HG03159 (cell line): ENCODE measurements around the gene CELF4.

ENCODE experiments used
- ATAC-seq: cut with Tn5 transposase; IDR thresholded peaks from one replicate; pipeline ENCODE4 v1.9.1; 2021; ENCODE audit warnings: mild to moderate bottlenecking, moderate library complexity; ENCODE audit not compliant: unreplicated experiment

Gene CELF4

GRCh38 chr18:37422596-37422995 lies 143.0 kb downstream of the CELF4 start:
- ATAC-seq: no peak

DNA sequence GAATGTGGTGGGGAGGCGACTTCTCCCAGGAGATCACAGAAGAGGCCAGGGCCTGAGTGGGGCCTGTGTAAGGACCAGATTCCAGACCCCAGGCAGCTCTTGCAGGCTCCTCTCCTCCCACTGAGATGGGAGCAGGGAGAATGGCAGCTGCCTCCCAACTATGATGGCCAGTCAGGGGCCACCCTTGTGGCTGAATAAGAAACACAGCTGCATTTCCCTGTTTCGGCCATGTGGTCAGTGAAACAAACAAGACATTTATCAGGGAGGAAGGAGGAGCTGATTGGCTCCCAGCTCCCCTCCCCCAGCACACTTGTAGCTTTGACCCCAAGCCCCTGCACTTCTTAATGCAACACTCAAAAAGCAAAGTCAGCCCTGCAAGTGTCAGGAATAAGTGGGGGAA lies 143.5 kb downstream of the CELF4 start:
- ATAC-seq: no peak

- ATAC-seq: no peak
Measured at GRCh38 chr18:37421341-37422077, 144.1 kb downstream of the CELF4 start.

GRCh38 chr18:37420315-37420880 lies 145.2 kb downstream of the CELF4 start:
- no peak for ATAC-seq

- no peak for ATAC-seq
Measured at GRCh38 chr18:37419866-37420265, 145.7 kb downstream of the CELF4 start.

DNA sequence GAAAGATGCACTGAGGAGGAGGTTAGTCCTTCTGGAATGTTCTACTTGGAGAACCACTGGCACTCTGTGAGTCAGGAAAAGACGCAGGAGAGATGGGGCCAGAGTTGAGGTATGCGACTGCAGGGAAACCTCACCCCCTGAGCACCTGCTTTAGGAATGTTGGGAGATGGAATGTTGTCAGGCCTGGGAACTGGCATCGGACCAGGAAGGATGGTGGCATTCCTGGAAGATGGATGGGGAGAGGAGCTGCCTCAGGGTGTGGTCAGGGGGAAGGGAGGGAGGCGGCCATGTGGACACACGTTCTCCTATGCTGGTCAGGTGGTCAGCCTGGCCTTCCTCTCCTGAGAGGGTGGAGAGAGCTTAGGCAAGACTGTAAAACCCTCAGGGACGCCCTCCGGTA lies 146.3 kb downstream of the CELF4 start:
- ATAC-seq: no peak

DNA sequence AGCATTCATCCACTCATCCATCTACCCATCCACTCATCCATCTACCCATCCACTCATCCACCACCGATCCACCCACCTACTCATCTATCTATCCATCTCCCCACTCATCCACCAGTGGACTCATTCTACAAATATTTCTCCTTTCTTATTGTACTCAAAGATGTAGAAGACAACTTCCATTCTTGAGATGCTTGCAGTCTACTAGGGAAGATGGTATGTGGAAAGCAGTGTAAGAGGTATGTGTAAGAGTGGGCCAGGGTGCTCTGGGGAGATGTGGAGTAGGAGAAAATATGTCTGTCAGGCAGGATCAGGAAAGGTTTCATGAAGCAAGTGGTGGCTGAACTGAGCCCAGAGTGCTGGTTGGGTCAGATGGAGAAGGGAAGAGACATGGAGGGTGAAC lies 150.8 kb downstream of the CELF4 start:
- no peak for ATAC-seq

DNA sequence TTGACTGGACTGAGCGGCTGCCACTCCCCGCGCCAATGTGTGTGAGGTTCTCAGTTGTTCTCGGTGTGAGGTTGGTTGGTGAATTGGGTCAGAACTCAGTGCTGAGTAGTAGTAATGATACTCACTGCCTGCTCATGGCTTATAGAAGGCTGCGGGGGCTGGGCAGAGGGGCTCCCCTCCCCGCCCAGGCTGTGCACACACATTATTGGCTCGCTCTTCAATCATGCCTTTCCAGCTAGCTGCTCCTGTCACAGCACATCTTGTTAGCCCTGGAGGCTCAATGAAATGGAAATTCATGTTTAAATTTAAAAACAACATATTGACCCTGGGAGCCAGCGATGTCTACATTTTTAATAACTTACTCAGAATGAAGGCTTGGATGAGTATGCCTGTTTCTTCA lies 152.8 kb downstream of the CELF4 start:
- ATAC-seq: no peak

GRCh38 chr18:37412333-37412732 lies 153.3 kb downstream of the CELF4 start:
- no peak for ATAC-seq

DNA sequence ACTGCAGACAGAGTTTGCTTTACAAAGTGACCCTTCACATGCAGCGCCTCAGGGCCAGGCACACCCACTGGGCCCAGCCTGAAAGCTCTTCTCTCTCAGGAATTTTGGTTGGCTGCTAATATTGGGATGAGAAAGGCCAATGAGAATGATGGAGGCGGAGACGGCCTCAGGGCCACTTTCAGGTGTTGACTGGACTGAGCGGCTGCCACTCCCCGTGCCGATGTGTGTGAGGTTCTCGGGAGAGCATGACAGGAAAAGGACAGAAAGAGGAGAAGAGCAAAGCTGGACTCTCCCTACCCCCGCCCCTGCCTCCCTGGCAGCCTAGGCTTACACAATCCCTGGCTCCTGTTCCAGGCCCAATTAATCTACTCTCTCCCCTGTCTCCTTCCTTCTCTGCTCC lies 155.7 kb downstream of the CELF4 start:
- no peak for ATAC-seq

DNA sequence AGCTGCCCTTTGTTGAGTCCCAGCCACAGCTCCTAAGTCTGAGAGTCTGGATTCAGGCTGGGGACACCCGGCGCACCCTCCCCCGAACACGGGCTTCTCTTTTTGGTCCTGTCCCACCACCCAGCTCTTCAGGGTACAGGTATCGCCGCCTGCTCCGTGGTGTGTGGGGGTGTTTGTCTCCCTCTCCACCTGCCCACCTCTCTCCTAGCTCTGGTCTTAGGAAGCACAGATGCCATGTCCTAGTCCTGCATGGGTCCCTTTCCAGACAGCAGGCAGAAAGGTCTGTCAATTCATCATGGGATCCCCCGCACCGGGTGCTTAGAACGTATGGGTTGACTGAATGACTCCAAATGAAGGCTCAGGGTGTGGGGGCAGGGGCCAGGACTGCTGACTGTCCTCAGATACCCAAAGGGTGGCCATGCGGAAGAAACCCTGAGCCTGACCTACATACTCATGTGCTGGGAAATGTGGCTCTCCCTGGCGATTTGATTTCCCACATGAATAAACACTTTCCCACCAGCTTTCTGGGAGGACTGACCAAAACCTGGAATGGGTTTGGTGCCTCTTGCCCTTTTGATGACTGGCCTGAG lies 156.8 kb downstream of the CELF4 start:
- ATAC-seq: no peak

- no peak for ATAC-seq
Measured at GRCh38 chr18:37407571-37407970, 158.0 kb downstream of the CELF4 start.

GRCh38 chr18:37405772-37406171 lies 159.8 kb downstream of the CELF4 start:
- ATAC-seq: no peak

- no peak for ATAC-seq
Measured at GRCh38 chr18:37405229-37405628, 160.4 kb downstream of the CELF4 start.

DNA sequence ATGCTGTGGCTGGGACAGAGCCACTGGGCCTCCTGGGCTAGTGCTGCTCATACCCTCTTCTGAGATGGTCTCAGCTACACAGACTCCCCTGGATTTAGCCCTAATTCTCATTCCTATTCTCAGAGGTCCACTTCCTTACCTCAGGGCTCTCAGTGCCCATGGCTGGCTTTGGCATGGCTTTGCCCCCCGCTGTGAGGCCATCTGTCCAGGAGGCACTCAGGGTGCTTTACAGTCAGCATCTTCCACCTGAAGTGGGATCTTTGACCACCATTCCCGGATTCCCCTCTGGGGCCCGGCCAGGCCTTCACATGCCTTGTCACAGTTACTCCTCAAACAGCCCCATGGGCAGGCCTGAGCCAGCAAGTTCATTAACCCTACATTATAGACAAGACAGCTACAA lies 161.8 kb downstream of the CELF4 start:
- no peak for ATAC-seq

DNA sequence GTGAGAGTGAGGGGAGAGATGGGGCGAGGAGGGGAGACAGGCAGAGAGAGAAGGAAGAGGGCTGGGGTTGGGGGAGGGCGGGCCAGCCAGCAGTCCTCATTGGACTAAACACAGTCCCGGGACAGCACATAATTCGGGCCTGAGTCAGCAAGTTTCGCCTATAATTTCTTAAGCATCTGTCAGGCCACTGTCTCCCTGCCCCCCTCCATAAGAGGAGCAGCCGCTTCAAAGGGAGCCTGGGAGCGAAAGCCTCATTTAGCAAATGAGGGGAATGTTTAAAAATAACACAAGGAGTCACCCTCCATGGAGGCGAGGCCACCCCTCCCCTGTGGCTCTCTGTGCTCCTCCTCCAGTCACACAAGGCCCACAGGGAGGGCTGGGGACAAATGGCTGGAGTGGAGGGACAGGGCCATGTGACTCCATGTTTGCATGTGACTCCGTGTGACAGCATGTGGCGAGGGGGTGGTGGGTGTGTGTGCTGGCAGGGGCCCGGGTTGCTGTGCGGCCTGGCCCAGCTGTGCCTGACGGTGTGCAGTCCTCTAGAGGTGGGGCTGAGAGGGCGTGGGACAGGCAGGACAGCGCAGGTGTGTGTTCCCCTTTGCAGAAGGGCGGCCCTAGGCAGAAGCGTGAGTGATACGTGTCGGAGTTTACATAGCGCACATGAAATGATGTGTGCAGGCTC lies 162.4 kb downstream of the CELF4 start:
- no peak for ATAC-seq

GRCh38 chr18:37402735-37403099 lies 162.9 kb downstream of the CELF4 start:
- ATAC-seq: no peak

- ATAC-seq: no peak
Measured at GRCh38 chr18:37400802-37401201, 164.8 kb downstream of the CELF4 start.

DNA sequence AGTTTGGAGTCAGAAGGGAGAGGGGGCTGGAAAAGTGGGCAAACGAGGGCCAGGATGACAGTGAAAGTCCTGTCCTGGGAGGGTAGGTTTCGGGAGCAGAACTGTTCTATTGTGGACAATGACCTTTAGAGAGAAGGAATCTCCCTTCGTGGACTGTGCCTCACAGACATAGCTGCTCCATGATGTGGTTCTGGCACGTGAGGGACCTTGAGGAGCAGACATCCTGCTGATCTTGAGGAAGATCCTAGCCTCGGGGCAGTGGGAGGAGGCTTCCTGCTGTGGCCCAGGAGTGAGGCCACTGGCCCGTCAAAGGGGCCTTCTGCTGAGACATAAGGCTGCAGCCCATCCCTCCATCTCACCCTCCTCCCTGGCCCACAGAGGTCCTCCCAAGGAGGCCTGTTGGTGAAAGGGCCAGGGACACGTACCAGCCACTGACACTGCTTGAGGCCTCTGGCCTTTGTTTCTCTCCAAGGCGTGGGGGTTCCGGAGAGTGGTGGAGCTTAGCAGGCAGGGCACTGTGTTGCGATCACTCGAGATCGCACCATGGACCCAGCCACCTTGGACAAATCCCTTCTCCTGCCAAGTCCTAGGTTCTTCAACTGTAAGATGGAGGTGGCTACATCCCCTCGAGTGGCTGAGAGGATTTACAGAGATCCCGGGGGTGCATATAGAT lies 167.2 kb downstream of the CELF4 start:
- ATAC-seq: no peak

GRCh38 chr18:37397814-37398213 lies 167.8 kb downstream of the CELF4 start:
- ATAC-seq: no peak

DNA sequence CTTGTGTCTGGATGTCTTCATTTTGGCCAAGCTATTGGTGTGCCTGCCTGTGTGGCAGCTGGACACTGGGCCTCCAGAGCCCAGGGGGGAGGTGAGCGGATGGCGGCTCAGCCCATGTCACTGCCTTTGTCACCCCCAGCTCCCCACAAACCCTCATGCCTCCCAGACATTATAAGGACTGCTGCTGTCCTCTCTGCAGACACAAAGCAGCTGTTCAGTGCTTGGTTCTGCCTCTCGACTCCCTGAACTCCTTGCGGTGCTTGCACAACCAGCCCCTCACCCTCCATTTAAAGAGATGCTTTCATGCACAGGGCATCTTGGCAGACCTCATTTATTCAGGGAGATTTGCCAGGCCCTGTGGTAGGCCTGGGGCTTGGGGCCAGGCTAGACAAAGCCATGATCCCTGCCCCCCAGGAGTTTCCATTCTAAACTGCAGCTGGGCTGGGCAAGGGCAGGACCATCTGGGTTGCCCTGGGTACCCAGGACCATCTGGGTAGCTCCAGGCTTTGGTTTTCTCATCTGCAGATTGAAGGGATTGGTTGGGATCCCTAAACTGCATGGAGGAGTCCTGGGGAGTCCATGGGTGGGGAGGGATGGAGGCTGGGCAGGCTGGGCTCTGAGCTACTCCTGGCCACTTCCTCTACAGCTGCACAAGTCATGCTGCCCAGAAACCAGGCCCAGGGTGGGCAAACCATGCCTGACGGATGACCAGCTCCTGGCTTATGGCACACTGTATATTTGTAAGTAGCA lies 168.5 kb downstream of the CELF4 start:
- no peak for ATAC-seq
